Measurements from ENCODE around the gene DIS3L.
A peak's percentile ranks its signal among the peaks of the same experiment; 100 is the strongest.
"Not testable (repeated sequence)": the region's sequence is repeated elsewhere in the genome, so short reads cannot be mapped to it uniquely, and the experiment has no call there.

The DIS3L gene

DNA sequence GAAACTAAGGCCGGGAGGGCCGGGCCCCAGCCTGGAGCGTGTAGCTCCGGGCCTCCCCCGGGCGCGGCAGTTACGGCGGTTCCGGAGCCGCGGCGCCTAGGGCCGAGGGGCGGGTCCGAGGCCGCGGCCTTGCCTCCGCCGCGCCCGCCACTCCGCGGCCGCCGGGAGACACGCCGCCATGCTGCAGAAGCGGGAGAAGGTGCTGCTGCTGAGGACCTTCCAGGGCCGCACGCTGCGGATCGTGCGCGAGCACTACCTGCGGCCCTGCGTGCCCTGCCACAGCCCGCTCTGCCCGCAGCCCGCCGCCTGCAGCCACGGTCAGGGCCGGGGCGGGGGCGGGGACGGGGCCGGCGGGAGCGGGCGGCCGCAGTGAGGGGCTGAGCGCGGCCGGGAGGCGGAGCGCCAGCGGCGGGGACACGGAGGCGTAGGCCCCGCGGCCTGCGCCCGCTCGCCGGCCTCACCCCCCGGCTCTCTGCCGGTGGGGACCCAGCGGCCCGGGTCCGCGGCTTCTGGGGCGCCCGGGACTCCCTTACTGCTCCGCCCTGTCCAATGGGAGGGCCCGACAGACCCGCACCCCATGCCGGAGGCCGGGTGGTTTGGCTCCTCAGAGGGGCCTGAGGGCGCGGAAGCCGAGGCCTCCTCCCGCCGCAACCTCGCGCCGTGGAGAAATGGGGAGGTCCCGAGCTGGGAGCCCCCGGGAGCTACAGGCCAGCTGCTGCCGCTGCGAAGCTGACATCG lies at the start of gene DIS3L:
DIS3L (plus strand) TSS at position 150 of the 738 bp plus-strand sequence; CDS start at position 179, 29 bp downstream.
- no peak for DNase-seq

DNA sequence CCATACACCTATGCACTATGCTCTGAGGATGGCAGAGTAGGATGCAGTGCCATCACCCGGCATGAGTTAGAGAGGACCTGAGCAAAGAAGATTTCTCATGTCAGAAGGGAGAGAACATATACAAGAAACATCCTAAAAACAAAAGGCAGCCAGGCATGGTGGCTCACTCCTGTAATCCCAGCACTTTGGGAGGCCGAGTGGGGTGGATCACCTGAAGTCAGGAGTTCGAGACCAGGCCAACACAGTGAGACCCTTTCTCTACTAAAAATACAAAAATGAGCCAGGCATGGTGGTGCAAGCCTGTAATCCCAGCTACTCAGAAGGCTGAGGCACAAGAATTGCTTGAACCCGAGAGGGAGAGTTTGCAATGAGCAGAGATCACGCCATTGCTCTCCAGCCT lies 47.5 kb upstream of the DIS3L start:
- DNase-seq = not testable (repeated sequence)

DNA sequence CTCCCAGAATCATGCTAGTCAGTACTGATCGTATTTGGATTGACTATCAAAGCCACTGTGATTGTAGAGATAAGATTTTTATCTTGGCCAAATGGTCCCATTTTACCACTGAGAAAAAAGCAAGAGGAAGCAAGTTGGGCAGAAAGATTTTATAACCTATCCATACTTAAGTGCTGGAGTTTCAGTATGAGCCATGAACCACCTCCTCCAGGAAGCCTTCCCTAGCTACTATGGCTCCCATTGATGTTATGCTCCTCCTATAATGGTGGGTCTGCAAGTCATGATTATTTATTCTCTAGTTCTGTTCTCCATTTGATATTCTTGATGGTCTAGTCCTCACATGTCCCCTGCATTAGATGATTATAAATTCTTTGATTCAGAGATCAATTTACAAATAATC lies 46.4 kb upstream of the DIS3L start:
- DNase-seq = no peak

DNA sequence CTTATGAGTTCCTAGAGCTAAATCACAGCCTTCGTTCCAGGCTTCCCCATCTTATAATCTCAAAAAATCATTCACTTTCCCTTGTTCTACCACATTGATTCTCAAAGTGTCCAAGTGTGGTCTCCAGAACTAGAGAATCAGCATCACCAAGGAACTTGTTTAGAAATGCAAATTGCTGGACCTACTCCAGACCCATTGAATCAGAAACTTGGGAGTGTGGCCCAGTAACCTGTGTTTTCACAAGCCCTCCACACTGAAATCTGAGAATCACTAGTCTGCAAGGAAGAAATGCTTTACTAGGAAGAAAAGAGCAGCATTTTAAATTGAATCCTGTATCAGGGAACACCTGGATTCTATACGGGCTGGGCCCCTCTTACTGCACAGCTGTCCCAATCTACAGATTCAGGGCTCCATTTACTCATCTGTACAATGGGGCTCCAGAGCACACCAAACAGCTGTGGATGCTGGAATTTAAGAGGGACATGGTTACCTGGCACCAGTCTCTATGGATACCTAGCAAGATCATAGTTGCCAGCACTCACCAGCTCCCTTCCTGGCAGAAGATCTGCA lies 43.7 kb upstream of the DIS3L start:
- no peak for DNase-seq

DNA sequence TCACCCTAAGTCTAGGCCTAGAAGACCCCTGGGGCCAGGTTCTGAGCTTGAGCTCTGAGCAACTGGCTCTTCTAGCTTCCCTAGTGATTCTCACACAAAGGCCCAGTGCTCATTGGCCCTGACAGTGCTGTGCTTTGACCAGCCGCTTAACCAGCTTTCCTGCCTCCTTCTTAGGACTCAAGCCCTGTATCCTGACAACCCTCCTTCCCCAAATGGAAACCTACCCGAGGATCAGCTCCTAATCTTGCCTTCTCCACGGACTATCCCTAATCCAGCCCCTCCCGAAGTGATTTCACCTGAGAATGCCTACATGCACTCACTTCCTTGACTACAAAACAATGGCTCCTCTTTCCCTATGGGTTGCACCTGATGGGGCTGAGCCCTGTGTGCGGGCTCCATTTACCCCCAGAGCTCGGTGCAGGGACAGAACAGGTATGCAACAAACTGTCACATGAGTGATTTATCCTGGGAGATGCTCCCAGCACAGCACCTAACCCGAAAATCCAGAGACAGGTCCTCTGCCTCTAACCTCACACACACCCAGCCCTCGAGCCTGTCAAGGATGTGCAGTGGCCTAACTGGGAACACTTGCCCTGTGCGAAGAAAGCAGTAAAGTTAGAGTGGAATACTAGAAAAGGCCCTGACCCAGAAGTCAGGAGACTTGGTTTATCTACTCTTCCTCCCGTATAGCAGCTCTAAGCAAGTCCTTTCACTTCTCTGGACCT lies 42.1 kb upstream of the DIS3L start:
- no peak for DNase-seq

DNA sequence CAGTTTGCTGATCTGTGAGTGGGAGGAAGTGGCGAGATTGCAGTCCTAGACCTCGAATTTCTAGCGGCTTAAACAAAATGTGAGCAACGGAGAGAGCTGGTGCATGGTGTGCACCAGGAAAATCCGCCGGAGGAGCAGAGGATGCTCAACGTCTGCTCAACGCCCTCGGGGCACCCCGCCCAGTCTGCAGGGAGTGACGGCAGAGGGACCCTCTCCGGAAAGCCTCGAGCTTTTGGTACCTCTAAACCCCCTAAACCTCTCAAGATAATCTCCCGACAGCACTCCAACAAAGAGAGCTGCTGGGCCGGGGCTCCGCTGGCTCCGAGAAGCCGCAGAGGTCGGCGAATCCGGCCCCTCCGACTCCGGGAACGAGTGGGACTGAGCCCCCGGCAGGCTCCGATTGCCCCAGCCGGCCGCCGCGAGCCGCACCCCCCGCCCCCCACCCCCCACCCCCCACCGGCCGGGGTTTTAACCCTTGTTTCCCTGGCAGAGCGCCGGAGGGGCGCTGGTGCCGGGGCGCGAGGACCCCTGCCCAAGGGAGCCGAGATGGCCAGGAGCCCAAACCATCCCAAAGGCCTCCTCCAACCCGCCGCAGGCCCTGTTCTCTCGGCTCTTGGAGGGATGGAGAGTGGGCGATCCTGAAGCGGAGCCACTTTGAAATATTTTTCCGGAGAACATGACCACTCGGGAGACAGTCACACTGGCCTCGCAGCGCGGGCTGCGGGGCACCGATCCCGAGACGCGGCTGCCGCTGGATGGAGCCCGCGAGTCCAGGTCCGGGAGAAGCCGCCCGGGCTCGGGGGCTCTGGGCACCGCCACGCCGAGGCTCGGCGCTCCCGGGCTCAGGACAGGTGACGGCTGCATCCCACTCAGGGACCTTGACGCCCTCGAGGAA lies 41.3 kb upstream of the DIS3L start:
- DNase-seq = peak in 1 of 2 experiments; percentile 48

DNA sequence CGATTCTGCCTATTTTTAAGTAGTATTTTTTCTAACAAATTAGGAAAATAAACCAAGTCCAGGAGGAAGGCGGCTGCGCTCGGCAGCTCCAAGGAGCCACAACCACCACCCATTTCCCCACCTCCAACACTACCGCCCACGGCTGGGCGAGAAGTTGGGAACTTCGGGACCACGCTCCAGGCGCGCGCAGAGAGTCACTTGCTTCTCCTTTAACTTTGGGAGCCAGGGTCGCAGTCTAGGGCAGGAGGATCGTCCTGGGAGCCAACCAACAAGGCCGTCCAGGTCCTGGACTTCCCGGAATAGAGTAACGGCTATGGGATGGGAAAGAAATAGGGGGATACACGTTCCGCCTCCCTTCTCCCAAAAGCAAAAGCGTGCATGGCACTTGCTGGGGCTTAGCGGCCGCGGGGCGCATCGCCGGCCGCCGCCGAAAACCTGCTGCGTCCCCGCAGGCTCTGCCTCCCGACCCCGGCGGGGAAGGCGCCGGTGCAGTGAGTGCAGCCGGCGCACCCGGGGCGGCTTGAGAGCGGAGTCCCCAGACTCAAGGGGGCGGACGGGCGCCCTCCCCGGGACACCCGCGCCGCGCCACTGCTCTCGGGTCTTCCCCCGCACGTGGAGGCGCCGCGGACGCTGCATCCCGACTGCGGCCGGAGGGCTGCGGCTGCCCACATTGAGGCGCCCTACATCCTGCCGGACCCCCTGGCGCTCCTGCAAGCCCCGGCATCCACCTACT lies 40.5 kb upstream of the DIS3L start:
- no peak for DNase-seq

DNA sequence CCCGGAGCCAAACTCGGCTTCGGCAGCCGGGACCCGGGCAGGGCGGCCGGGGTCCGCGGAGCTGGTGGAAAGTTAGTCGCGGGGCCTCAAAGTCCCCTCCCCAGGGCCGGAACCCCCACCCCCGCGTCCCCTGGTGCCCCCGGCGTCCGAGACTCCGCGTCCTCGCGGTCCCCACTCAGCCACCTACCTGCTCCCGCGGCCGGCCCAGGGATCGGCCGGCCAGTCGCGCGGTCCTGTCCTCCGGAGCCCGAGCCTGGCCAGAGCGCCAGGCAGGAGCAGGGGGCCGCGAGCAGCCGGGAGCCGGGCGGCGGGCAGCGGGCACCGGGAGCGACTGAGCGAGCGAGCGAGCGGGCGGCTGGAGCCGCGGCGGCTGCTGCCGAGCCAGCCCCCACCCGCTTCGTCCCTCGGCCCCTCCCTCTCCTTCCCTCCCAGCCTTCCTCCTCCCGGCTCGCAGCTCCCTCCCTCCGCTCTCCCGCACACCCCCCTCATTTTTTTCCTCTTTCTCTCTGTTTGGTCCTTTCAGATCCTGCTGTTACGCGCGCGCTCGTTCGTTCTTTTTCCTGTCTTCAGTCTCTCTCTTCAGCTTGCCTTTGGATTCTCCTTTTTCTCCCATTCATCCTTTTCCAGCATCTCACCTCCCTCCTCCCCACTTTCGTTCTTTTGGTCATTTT lies 39.8 kb upstream of the DIS3L start, which contains the start of gene MEGF11:
MEGF11 (minus strand) TSS at position 333 of the 671 bp plus-strand sequence. CDS start 125,347 bp downstream, outside the sequence.
- DNase-seq = peak in 1 of 2 experiments; percentile 32

DNA sequence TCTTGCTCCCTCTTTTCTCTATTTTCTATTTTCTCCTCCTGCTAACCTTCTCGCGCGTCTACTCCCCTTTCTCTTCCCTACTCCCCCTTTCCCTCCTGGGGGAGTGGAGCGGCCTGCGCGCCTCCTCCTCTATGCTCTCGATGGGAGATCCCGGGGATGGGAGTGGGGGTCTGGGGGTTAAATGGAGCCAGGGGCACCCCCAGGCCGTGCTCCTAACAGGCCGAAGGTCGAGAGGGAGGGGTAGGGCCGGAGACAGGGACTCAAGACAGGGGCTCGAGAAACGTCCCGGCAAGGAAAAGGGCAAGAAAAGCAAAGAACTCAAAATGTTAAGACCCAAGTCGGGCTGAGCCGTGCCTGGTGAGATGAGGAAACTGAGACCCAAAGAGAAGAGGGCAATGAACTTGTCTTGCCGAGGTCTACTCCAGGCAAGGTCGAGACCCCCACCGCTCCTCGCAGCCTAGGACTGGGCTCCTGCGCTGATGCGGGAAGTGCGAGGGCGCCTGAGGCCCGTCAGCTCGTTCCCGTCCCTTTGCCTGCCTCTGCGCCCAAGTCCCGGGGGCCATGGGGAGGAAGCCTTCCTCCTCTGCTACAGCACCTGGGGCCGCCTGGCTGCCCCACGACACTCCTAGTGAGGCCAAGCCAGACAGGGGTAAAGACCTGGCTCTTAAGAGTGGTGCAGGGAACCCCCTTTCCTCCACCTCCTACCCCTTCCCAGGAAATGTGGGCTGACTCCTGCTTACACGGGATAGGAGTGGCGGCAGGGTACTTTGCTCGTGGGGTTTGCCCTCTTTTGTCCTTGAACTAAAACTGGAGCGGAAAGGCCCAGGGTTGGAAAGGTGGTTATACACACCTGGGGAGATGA lies 39.0 kb upstream of the DIS3L start:
- DNase-seq = no peak

DNA sequence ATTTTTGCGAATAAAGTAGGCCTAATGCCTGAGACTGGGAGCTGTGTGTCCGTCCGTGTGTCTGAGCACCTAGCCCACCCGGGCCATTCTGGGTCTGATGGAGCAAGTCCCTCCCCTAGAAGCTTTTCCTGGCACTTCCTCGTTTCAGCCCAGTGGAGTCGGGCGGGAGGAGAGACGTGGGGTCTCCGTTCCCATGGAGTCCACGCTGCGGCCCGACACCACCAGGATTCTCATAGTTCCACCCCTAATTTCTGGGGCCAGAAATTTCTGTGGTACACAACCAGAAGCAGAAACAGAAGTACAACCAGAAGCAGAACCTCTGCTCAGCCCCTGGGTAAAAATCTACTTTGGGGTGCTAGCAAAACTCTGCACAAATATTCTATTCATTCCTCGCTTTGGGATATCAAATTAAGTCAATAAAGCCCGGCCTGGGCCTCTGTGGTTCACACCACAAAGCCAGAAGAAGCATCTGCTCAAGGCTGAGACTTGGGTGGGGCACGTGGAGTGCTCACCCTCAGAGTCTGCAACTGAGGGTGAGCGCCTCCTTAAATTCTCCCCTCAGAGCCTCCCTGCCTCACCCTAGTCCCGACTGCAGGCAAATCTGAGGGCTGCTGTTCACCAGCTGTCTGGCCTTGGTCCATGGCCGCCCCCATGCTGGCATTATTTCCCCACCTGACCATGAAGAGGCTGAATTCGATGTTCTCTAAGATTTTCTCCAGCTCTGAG lies 38.3 kb upstream of the DIS3L start:
- DNase-seq = no peak

DNA sequence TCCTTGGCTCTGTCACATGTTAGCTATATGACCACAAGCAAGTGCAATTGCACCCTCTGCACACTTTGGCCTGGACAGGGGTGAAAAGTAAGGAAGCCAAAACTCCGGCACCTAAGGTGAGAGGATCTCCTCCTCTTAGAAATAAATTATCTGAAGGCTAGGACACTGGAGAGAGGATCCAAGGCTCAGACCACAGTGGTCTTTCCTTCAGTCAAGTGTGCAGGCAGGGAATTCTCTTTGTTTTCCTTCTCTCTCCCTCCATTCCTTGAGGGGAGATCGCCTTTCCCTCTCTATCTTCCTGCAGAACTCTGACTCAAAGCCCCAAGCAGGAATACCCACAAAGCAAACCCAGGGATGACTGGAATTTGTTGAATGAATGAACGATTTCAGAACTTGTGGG lies 36.7 kb upstream of the DIS3L start:
- no peak for DNase-seq

DNA sequence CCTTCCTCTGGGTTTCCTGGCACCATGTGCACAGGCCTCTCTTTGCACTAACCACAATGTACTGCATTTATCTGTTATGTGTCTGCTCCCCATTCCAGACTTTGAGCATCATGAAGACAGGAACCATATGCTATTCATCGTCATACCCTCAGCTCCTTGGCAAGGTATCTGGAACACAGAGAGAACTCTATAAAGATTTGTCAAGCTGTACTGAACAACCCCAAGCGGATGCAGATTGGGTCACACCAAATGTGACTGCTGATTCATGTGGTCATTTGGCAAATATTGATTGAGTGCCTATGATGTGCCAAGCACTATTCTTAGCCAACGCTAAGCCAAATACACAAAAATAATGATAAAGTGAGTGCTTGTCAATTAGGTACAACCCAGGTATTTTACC lies 32.3 kb upstream of the DIS3L start:
- DNase-seq = peak; percentile 31 to 58

DNA sequence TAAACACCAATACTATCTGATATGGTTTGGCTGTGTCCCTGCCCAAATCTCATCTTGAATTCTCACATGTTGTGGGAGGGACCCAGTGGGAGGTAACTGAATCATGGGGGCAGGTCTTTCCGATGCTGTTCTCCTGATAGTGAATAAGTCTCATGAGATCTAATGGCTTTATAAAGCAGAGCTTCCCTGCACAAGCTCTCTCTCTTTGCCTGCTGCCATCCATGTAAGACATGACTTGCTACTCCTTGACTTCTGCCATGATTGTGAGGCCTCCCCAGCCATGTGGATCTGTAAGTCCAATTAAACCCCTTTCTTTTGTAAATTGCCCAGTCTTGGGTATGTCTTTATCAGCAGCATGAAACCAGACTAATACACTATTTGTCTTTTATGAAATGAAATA lies 30.5 kb upstream of the DIS3L start:
- DNase-seq = not testable (repeated sequence)

DNA sequence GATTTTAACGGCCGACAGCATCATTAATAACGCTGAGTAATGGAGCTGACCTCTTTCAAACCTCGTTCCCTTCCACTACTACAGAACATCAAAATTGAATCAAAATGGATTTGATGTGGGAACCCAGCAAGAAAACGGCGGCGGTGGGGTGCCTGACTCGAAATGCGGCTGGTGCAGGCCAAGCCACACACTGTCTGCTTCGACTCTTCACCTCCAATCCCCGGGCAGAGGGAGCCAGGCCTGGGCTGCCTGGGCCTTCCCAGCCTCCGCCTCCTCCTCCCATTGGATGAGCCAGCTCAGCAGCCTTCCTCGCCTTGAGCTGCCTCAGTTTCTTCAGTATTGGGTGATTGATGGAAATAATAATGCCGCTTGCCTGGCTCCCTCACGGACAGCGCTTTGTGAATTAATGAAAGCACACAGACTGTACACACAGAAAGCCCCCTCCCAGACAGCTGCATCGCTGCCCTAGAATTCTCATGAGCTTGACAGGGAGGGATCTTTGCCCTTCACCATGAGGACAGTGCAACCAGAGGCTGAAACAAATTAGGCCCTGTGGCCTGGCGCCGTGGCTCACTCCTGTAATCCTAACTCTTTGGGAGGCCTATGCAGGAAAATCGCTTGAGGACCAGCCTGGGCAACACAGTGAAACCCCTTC lies 28.4 kb upstream of the DIS3L start:
- DNase-seq = no peak

DNA sequence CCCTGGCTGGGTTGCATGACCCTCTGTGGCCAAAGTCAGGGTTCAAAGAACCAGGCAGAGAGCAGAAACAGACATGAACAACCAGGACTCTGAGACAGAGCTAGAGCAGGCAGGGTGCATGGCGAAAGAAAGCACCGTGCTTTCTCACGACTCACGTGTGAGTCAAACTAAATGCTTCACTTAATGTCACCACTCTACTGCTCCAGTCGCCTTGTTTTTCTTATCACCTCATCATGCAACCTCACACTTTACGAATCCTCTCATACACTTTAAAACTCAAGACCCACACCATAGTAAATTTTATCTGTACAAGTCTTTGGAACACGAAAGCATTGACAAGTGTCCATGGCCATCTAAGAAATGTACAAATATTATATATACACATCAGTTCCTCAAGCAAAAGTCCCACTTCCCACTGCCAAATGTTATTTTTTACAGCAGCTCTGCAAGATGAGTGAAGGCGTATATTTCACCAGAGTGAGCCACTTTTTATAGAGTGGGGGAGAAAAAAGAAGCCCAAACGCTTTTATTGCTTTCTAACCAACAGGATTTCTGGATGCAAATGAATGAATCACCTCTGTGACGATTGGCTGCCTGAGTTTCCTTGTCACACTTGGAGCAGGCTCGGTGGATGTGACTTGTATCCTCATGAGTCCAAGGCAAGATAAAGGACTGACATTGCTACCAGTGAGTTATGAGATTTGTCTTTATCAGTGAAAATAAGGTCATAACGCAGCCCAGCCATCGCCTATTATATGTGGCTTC lies 23.9 kb upstream of the DIS3L start:
- no peak for DNase-seq

DNA sequence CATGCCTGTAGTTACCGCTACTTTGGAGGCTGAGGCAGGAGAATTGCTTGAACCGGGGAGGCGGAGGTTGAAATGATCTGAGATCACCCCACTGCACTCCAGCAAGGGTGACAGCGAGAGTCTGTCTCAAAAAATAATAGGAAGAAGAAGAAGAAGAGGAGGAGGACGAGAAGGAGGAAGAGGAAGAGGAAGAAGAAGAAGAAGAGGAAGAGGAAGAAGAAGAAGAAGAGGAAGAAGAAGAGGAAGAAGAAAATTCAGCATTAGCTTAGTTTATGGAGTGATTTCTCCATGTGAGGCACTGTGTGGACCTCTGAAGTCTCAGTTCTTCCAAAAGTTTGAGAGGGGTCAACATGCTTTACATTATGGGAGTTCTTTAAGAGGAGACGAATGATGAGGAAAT lies 22.4 kb upstream of the DIS3L start:
- no peak for DNase-seq

DNA sequence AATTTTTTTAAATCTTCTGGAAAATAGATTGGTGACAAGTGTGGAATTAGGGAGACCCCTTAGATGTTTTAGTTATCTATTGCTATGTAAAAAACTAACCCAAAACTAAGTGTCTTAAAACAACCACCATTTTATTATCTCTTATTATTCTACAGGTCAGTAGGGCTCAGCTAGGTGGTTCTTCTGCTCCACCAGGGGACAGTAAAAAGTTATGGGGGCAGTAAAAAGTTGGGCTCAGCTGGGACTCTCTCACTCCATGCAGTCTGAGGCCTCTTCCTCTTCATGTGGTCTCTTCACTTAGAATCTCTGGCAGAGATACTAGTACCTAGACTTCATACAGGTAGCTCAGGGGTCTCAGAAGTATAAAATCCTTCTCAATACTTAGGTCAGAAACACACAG lies 18.0 kb upstream of the DIS3L start:
- DNase-seq = no peak

DNA sequence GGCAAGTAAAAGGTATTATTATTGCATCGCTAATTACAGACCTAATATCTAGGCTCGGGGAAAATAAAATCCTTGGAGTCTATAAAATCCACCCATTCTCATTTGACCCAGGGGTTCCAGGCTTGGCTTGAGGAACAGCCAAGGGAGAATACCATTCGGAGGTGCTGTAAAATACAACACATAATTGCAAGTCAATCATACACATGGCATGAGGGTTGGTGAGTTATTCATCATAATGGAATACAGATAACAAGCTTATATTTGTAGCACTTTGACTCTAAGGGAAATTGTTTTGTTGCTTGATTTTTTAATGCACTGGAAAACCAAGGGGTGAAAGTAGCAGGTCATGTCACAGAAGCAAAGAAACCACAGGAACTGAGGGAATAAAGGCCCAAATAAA lies 16.8 kb upstream of the DIS3L start:
- no peak for DNase-seq

DNA sequence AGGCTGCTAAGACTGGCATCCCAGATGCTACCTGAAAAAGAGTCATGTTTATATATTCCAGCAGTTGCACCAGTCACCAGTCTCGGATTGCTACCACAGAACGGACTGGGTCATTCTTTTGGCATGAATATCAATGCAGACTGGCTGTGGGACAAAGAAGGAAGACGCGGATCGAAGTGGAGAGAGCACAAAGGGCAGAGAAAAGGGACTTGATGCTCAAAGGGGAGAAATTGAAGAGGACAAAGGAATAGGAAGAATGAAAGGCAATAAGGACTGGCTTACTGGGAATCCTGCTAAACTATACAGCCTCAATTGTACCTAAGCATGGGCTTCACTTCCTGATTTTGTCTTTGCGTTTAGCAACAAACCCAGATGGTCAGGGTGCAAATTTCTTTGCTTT lies 15.3 kb upstream of the DIS3L start:
- no peak for DNase-seq

Measured in cerebellar nuclear complex (tissue), 1 donor.